Endothelial cell of umbilical vein (primary cell): ENCODE data around the gene LTA4H. TPM values are rescaled to one million over a fixed set of nuclear protein-coding genes. Genes with fewer than 3 reads are reported as not detected.

Source experiments
- BruUV-seq: library from RNA; stranded (reverse); fragments of 400-500 nt; replicated peaks from 2 replicates; lab custom pipeline; 2021; lab: Mats Ljungman, UMichigan
- CTCF ChIA-PET: fragments of 300-600, 350-600 bp; sonication (Branson Sonifier 250); formaldehyde crosslinking; loops from one replicate; lab custom pipeline; 2021; ENCODE audit warnings: antibody characterized with exemption, inconsistent platforms; lab: Charles Lee
- POLR2A ChIA-PET: fragments of 300-600, 350-600 bp; sonication (Branson Sonifier 250); formaldehyde crosslinking; loops from one replicate; lab custom pipeline; 2021; ENCODE audit warnings: antibody characterized with exemption, inconsistent platforms; lab: Charles Lee
- DNase-seq: peaks from one replicate; pipeline ENCODE4 v3.0.0-alpha.2; 2011; ENCODE audit warnings: low read depth, low spot score
- FAIRE-seq: peaks from 2 replicates; lab custom pipeline; 2011; peaks lifted over from hg19 to GRCh38; lab: Jason Lieb, UNC
- H2AFZ ChIP-seq: 2 replicates; pipeline ENCODE4 v1.6.0; 2012; ENCODE audit warnings: low read depth, low read length, control low read depth, inconsistent platforms
- H3K27ac ChIP-seq: 2 replicates; pipeline ENCODE4 v1.5.1; 2011; ENCODE audit warnings: low read depth, mild to moderate bottlenecking, control low read depth, low read length, moderate library complexity; ENCODE audit not compliant: insufficient read depth
- H3K27me3 ChIP-seq, 2 experiments: 2 replicates each; pipeline versions ENCODE4 v1.6.0 to v1.6.1; 2011; ENCODE audit warnings: low read length in 2 of 2, mixed read lengths in 1 of 2; ENCODE audit not compliant: control insufficient read depth in 2 of 2, insufficient read depth in 2 of 2
- H3K36me3 ChIP-seq, 2 experiments: 2 replicates in 1 of 2; 3 replicates in 1 of 2; pipeline ENCODE4 v1.5.1; 2011; ENCODE audit warnings: low read length in 2 of 2, mild to moderate bottlenecking in 1 of 2, moderate library complexity in 1 of 2; ENCODE audit not compliant: control insufficient read depth in 2 of 2, insufficient read depth in 2 of 2; ENCODE audit errors: extremely low read depth in 1 of 2
- H3K4me1 ChIP-seq: 3 replicates; pipeline ENCODE4 v1.5.1; 2011; ENCODE audit warnings: mild to moderate bottlenecking, low read length; ENCODE audit not compliant: control insufficient read depth, insufficient read depth; ENCODE audit errors: extremely low read depth
- H3K4me2 ChIP-seq: 2 replicates; pipeline ENCODE4 v1.6.1; 2011; ENCODE audit warnings: low read length, control low read depth, mixed read lengths; ENCODE audit not compliant: insufficient read depth
- H3K4me3 ChIP-seq, 3 experiments: fragments of 200-600 bp in 1 of 3; sonication (generic), shearing (Covaris generic) in 1 of 3; replicated peaks in 1 of 3; 2 replicates each; pipeline ENCODE4 v1.5.1; 2011 to 2016; ENCODE audit warnings: control low read depth in 3 of 3, low read length in 3 of 3, mild to moderate bottlenecking in 2 of 3, inconsistent platforms in 1 of 3, low read depth in 1 of 3, moderate library complexity in 1 of 3; ENCODE audit not compliant: insufficient read depth in 1 of 3
- H3K79me2 ChIP-seq: 2 replicates; pipeline ENCODE4 v1.6.0; 2012; ENCODE audit warnings: low read length, inconsistent platforms; ENCODE audit not compliant: control insufficient read depth, insufficient read depth
- H3K9ac ChIP-seq: replicated peaks from 2 replicates; pipeline ENCODE3; 2011; ENCODE audit warnings: low read length, control low read depth; ENCODE audit not compliant: insufficient read depth; ENCODE audit errors: extremely low read depth
- H3K9me1 ChIP-seq: replicated peaks from 3 replicates; pipeline ENCODE4 v1.6.0; 2011; ENCODE audit warnings: mild to moderate bottlenecking, low read length; ENCODE audit not compliant: control insufficient read depth, insufficient read depth; ENCODE audit errors: extremely low read depth
- H3K9me3 ChIP-seq: replicated peaks from 2 replicates; pipeline ENCODE4 v1.5.1; 2012; ENCODE audit warnings: low read length, inconsistent platforms; ENCODE audit not compliant: control insufficient read depth, insufficient read depth
- H4K20me1 ChIP-seq: replicated peaks from 2 replicates; pipeline ENCODE3; 2011; ENCODE audit warnings: mild to moderate bottlenecking, low read length; ENCODE audit not compliant: control insufficient read depth, insufficient read depth; ENCODE audit errors: extremely low read depth
- CTCF ChIP-seq, 2 donors: IDR thresholded peaks; 1 replicate in 1 of 2; 2 replicates in 1 of 2; pipeline ENCODE4 v1.5.1; 2011; ENCODE audit warnings: low read length in 2 of 2, mild to moderate bottlenecking in 2 of 2, moderate library complexity in 2 of 2, control low read depth in 1 of 2, inconsistent platforms in 1 of 2, low read depth in 1 of 2; ENCODE audit not compliant: insufficient read depth in 1 of 2; ENCODE audit errors: extremely low read depth in 1 of 2
- EZH2 ChIP-seq: IDR thresholded peaks from 2 replicates; pipeline ENCODE4 v1.6.1; 2012; ENCODE audit warnings: borderline replicate concordance, low read depth, mild to moderate bottlenecking, moderate library complexity, low read length, inconsistent platforms; ENCODE audit not compliant: severe bottlenecking
- JUN ChIP-seq: IDR thresholded peaks from 2 replicates; pipeline ENCODE4 v1.6.1; 2011; ENCODE audit warnings: borderline replicate concordance, low read depth; ENCODE audit not compliant: insufficient read length, insufficient read depth
- MYC ChIP-seq: IDR thresholded peaks from one replicate; pipeline ENCODE4 v1.6.1; 2011; ENCODE audit warnings: mild to moderate bottlenecking, low read depth, low read length
- POLR2A ChIP-seq: IDR thresholded peaks from 2 replicates; pipeline ENCODE4 v1.6.1; 2012; ENCODE audit warnings: low read depth, mild to moderate bottlenecking, control low read depth, low read length
- POLR2AphosphoS5 ChIP-seq: IDR thresholded peaks from 2 replicates; pipeline ENCODE4 v1.6.1; 2012; ENCODE audit warnings: low read depth, mild to moderate bottlenecking, control low read depth, low read length, moderate library complexity; ENCODE audit not compliant: insufficient read depth
- dilution Hi-C: fragments of 300-500 bp; cut with MboI; formaldehyde crosslinking; loops from one replicate; pipeline ENCODE4 v1.15.0; 2019; ENCODE audit warnings: low sequenced_read_pairs; ENCODE audit not compliant: extremely low pct_ligation_motif_present
- intact Hi-C: fragments of 100-400 bp; cut with micrococcal nuclease; formaldehyde crosslinking; loops from one replicate; pipeline ENCODE4 v1.10.0; 2022
- polyA plus RNA-seq, 4 experiments: library from polyadenylated mRNA; depleted of rRNA in 3 of 4; stranded (reverse) in 3 of 4; unstranded in 1 of 4; fragments of >200 nt; gene quantifications; 2 replicates each; pipeline versions ENCODE4 v1.2.1 to v1.2.3, GENCODE V29; 2011 to 2012; ENCODE audit warnings: missing spikeins in 1 of 4
- total RNA-seq: library from RNA; stranded (reverse); gene quantifications from 2 replicates; pipeline ENCODE4 v1.2.3, GENCODE V29; 2021
- TF ChIP-seq, protein P1 (sequence below): IDR thresholded peaks from 2 replicates; pipeline ENCODE4 v1.6.1; 2011; ENCODE audit not compliant: insufficient read depth, insufficient read length

LTA4H gene
- total and polyA plus RNA-seq, 2 donors (not counting 3 experiments of a cell fraction or from before 2014, with no cell fraction given), result 77.1 to 85.2 TPM

- Histone ChIP-seq H3K9me3 (no peaks in the 10 kb centered on the region), H3K4me2 (no peak overlapping the region), H3K27ac (no peak overlapping the region), H3K27me3 (peaks cover 7 to 14% of the 10 kb centered on the region in 2 experiments), H3K4me1 (no peaks in the 10 kb centered on the region), H3K9me1 (no peaks in the 10 kb centered on the region), H2AFZ (no peak overlapping the region), H3K79me2 (no peaks in the 10 kb centered on the region), H3K36me3 (no peaks in the 10 kb centered on the region), H4K20me1 (no peaks in the 10 kb centered on the region), H3K4me3 (no peak overlapping the region), H3K9ac (no peak overlapping the region)
- intact Hi-C loops, result no loop called here
- dilution Hi-C loops, result no loop called here
- POLR2A ChIA-PET, result no interaction called here
- FAIRE-seq (no peak), DNase-seq (no peak)
- no TSS peak for BruUV-seq
- CTCF ChIA-PET, result no interaction called here
- TF ChIP-seq CTCF (IDR thresholded peaks at IDR 0.05; ENCODE audit: extremely low read depth in 1 of 2, insufficient read depth in 1 of 2, low read depth in 1 of 2, low read length in 2 of 2) (no peak), POLR2AphosphoS5 (no peak), JUN (no peak), MYC (no peak), POLR2A (no peak), EZH2 (no peak)
- TF ChIP-seq, protein P1, sequence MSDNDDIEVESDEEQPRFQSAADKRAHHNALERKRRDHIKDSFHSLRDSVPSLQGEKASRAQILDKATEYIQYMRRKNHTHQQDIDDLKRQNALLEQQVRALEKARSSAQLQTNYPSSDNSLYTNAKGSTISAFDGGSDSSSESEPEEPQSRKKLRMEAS, result no peak
These were observed 57.6 kb downstream of the LTA4H start for GRCh38 chr12:95977764-95978305.
